ENCODE data around the gene TAF5L. TPM values are rescaled to one million over a fixed set of nuclear protein-coding genes. Genes with fewer than 3 reads are reported as not detected.

TAF5L gene
- total RNA-seq = 26.4 and 26.5 TPM in 2 replicates

DNA sequence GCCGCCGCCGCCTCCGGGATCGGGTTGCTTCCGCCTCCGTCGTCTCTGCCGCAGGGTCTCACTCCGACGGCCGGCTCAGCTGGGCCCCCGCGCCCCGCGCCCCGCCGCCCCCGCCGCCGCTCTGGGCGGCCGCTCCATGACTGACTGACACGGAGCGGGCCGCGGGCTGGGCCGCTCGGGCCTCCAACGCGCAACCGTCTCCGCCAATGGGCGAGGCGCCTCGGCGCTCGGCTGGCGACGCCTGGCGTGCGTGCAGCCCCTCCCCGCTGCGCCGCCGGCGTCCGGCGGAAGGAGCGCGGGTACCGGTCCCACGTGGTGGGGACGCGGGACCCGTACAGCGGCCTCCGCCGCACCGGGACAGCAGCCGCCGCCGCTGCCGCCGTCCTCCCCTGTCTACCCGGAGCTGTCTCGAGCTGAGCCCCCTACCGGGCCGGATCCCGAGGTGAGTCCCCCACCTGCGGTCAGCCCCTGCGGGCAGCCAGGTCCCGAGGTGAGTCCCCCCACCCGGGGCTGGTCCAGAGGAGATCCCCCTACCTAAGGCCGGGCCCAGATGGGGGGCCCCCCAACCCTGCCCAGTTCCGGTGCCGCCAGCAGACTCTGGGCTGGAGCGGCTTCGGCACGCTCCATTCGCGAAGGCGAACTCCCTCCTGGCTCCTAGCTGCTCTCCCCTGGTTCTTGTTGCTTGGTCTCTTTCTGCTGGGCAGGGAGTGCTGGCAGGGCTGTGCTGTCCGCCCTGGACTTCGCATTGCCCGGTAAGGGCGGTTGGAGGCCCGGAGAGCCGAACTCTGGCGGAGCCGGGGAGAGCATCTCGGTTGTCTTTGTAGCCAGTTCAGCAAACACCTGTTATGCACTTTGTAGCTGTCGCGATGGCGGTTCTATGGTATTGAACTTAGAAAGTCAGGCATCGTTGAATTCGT, at the start of gene TAF5L, which contains the start of gene URB2:
Gene TAF5L, minus strand, starts transcription at position 208 of the 917 bp plus-strand sequence. CDS start 11,640 bp downstream, outside the sequence.
Gene URB2, plus strand, starts transcription at position 333 of the 917 bp plus-strand sequence. CDS start 1,387 bp downstream, outside the sequence.
- DNase-seq (ENCODE audit: low read depth, low spot score) = peak; percentile 63

GRCh38 chr1:229675396-229675795, 49.5 kb upstream of the TAF5L start:
- no peak for DNase-seq (ENCODE audit: low read depth, low spot score)

DNA sequence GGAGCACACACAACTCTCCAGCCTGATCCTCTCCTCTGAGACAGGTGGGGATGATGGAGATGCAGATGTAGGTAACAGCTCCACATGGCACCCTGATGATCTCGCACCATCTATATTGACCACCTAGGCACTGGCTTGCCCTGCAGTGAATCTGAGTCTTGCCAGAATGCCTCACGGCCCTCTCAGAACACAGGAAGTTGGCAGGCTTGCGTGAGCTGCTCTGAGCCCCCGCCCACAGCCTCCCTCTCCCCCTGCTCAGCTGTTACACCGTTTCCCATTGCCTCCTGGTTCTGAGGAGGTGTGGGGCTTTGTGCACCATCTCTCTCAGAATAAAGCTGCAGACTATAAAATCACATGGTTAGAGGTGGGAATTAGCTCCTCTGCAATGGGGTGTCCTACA, 48.1 kb upstream of the TAF5L start:
- DNase-seq (ENCODE audit: low read depth, low spot score) = no peak

- no peak for DNase-seq (ENCODE audit: low read depth, low spot score)
Observed at GRCh38 chr1:229672246-229672645, 46.3 kb upstream of the TAF5L start.

- DNase-seq (ENCODE audit: low read depth, low spot score) = no peak
Observed at GRCh38 chr1:229671310-229671709, 45.4 kb upstream of the TAF5L start.

DNA sequence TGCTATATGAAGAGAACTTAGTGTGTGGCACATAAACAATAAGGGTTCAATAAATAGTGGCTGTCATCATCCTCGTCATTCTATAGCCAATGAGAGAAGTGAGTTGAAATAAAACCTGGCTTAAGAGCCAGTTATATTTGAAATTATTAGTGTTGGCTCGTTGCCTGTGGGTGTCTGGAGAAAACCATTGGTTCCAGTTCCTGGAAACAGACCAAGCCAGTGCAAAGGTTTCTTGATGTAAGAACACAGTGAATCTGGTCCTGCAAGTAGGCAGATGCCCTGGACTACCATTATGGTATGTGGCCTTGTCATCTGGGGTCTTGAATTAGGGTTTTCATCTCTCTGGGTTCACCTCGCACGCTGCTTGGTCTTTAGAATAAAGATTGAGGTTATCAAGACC, 43.4 kb upstream of the TAF5L start:
- DNase-seq (ENCODE audit: low read depth, low spot score) = no peak

DNA sequence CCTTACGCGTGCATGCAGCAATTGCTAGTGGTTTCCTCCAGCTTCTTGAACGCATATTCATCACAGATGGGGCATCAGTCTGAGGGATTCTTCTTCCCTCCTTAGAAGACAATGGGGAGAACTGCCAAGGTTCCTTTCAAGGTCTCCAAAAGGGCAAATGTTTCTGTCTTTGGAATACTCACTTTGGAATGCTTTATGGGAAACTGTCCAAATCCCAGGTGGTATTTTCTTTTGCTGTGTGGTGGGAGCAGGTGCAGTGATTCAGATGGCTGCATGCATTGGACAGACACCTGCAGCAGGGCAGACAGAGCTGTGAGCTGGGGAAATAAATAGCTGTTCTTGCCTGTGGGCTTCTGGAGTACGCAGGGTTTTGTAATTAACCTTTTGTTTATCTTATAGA, 40.7 kb upstream of the TAF5L start:
- DNase-seq (ENCODE audit: low read depth, low spot score) = no peak

DNA sequence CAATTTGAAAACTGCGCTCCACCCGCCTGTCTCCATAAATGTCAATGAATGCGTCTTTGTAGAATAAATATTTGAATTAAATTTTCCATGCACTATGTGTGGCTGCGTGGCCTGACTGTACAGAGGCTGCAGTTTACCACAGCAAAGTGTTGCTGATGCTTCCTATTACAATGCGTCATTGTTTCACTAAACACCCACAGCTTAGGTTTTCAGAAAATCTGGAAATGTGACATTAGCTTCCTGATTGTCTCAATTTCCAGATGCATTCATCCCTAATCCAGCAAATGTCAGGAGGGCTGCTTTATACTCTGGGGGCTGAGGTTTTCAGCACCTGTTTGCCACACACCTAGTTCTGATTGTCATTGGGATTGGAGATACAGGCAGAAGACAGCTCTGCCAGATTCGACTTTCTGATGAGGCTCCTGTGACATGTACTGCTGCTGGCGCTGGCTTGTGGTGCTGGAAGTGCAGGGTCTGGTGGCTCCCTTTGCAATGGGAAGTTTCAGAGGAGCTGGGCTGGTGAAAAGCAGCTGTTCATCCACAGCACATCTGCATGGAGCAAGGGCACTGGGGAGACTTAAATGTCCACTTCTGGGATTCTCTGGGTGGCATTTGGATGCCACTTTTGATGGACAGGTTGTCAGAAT, 40.1 kb upstream of the TAF5L start:
- no peak for DNase-seq (ENCODE audit: low read depth, low spot score)

DNA sequence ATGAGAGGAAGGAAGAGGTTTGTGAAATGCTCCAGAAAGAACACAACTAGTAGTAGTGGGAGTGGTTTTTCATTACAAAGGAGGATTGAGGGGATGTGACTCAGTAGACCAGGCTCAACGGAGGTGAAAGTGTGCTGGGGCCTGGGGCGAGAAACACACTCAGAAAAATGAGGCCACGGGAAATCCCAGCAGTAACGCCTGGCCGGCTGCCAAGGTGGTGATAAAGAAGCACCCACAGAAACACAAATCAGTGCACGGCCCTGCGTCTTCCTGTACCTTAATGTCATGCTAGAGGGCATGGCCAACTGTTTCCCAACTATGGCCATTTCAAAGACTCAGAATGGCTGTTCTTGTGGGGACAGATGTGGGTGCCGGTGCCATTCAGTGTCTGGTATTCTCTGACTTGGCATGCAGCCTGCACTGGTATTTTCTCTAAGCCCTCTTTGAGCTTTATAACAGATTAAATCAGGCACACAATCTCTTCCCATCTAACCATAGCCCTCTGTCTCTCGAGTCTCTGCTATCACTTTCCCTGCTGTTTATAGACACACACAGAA, 38.3 kb upstream of the TAF5L start:
- DNase-seq (ENCODE audit: low read depth, low spot score) = peak; percentile 60

DNA sequence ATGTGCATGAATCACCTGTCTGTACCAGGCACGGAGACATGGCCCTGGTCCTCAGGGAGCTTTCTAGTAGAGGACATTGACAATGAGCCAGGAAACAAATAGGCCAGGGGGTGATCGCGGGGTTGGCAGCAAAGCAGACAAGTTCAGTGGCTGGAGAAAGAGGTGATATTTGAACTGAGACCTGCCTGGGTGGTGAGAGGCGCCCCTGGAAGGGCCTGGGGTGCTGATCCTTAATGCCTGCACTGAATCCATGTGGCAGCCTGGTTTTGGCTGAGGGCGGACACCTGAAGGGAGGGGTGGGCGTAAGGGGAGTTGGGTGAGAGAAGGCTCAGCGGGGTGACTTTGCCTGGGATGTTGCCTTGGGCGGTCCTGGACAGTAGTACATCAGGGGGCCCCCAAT, 36.0 kb upstream of the TAF5L start:
- no peak for DNase-seq (ENCODE audit: low read depth, low spot score)

DNA sequence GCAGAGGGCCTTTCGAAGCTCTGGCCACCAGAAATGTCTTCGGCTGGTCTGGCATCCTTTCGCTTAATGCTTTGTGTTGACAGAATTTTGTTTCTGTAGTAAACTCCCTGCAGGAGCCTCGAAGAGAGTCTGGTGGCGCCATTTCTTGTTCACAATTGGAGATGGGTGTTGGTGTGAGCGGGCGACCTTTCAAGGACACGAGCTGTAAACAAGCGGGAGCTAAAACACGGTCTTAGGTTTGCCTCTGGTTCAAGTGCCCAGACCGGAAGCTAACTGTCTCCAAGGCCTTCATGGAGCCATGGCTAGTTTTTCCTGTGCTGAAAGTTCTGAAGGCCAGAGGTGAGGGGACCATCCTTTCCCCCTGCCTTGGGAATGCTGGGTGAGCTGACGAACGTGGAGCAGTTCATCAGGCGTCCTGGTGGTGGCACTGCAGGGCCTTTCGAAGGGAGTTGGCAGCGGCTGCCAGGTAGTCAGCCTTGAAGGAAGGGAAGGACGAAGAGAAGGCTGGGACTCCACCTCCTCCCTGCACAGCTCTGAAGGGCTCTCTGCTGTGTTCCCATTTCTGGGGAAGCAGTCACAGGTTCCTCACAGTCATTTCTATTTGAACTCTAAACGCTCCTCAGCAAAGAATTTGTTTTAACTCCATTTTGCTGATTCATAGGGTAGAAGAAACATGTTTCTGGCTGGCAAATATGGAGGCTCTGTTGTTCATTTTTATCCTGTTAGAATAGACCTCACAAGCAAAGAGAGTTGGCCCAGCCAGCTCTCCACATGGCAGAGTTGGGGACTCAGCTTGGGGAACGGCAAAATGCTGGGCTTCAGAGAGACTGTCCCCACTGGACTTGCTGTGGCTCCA, 35.3 kb upstream of the TAF5L start:
- peak; percentile 33 for DNase-seq (ENCODE audit: low read depth, low spot score)

- no peak for DNase-seq (ENCODE audit: low read depth, low spot score)
Observed at GRCh38 chr1:229657993-229658755, 32.3 kb upstream of the TAF5L start.

GRCh38 chr1:229655781-229656180, 29.9 kb upstream of the TAF5L start:
- DNase-seq (ENCODE audit: low read depth, low spot score) = no peak

DNA sequence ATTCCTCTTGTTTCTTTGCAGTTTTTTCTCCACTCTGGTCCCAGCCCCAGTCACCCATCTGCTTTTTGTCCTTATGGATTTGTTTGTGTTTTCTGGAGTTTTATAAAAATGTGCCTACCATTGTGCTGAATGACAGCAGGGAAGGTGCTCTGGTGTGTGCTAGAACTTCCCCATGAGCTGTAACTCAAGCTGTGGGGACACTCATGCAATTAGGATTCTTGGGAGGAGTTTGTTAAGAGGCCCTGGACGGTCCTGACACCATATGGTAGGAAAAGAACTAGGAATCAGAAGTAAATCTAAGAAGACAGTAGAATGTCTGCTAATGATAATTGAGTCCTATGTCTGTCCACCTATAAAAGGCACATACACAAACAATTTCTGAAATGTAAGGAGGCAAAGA, 27.5 kb upstream of the TAF5L start:
- no peak for DNase-seq (ENCODE audit: low read depth, low spot score)

DNA sequence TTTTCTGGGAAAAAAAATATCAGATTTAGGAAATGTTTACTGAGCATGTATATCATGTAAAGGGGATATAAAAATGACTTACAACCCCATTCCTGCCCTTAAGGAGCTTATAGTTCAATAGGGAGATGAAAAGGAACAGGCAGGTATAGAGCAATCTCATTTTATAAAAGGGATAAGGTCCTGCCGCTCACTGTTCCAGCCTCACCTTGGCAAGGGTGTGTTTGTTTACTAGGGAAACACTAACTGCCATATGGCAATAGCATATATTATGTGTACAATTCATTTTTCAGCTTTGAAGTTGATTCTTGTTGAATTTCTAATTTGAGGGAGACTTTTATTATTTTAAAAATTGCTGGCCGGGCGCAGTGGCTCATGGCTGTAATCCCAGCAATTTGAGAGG, 25.6 kb upstream of the TAF5L start:
- no peak for DNase-seq (ENCODE audit: low read depth, low spot score)

DNA sequence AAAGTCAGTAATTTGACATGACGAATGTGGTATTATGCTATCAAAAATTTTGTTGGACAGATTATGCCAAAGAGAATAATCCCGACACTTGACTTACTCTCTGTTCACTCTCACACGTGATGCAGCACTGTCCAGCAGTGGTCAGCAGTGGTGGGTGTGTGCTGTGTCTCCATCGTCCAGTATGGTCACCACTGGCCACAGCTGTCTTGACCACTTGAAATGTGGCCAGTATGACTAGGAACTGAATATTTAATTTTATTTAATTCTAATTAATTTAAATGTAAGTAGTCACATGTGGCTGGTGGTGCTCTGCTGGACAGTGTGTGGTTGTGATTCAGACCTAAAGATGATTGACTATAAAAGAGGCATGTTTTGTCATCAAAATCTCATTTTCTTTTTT, 24.1 kb upstream of the TAF5L start:
- no peak for DNase-seq (ENCODE audit: low read depth, low spot score)

DNA sequence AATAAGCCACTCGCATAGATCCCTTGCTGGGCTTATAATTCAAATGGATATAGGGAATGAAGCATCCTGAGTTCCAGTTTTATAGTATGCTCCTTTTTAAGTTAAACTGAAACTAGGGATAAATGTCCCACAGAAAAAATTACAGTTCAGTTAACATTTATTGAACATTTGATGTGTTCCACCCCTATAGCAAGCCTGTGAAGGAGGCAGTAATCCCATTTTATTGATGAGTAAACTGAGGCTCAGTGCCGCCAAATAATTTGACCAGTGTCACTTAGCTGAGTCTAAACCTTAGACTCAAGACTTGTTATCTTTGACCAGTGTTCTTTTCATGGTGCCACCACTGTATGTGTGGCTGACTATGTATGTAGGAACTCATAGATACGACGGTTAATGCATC, 22.5 kb upstream of the TAF5L start:
- no peak for DNase-seq (ENCODE audit: low read depth, low spot score)

DNA sequence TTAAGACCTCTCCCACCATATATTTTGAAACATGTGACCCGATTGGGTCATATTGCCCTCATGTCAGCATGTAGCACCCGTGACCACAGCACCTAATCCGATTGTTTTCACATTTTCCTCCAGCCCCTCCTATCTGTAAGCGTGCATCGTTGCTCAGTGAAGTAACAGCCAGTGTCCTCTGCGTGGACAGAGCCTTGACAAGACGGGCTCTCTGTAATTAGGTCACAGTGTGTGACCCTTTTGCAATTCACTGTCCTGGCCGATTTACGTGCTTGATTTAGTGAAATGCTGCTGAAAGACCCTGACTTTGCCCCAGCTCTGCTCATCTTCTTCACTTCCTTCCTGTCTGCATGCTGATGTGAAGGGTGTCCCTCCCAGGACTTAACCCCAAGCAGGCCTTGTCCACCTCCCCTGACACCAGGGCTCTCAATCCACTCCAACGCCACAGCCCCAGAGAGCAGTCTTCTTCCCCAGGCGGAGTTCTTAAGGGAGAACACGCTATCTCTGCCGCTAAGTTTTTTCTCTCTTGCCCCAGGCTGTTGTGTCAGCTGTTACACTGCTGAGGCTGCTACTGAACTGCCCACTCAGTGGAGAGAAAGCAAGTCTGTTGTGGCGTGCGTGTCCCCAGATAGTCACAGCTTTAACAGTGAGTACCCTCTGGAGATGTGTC, 19.5 kb upstream of the TAF5L start:
- no peak for DNase-seq (ENCODE audit: low read depth, low spot score)

DNA sequence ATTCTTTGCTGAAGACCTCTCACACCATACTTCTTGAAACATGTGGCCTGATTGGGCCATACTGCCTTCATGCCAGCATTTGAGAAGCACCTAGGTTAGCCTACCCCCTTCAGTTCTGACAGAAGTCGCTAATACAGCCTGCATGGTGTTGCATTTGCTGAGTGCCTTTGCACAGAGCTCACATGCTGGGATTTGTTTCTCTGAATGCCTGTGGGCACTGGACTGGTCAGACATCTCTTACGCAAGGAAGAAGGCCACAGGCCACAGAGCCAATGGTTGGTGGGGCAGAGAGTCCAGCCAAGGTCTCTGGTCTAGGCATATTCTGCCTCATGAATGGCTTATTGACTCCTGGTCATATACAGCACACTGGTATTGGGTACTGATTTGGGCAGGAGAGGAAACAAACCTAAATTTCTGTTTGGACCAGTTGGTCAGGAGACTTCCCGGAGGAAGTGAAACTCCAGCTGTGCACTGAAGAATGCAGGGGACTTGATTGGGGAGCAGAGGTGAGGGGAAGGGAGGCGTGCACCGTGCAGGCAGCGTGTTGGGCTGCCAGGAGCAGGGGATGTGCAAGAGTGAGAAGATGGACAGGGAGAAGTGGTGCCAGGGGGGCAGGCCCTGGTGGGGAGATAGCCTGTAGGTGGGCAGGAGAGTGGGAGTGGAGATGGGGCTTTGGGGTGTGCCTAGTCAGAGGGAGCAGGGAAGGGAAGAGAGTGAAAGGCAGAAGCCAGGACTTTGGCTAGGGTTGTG, 18.2 kb upstream of the TAF5L start:
- no peak for DNase-seq (ENCODE audit: low read depth, low spot score)
